OCI-LY1 (cell line): ENCODE results near the gene ADCY7.

Experiments used
- H2AFZ ChIP-seq: fragments of 200-600 bp; sonication (generic), shearing (Covaris generic); 2 replicates; pipeline ENCODE4 v1.6.0; 2014; ENCODE audit warnings: antibody characterized with exemption, mild to moderate bottlenecking, low read length
- H3F3A ChIP-seq: fragments of 200-600 bp; sonication (generic), shearing (Covaris generic); 2 replicates; pipeline ENCODE4 v1.6.0; 2014; ENCODE audit warnings: mild to moderate bottlenecking, antibody characterized with exemption, low read length, moderate library complexity; ENCODE audit not compliant: insufficient read depth
- H3K27ac ChIP-seq: fragments of 200-600 bp; sonication (generic); 2 replicates; pipeline ENCODE4 v1.5.1; 2014; ENCODE audit warnings: low read length, mixed run types, mild to moderate bottlenecking, low read depth; ENCODE audit not compliant: poor library complexity, severe bottlenecking
- H3K27me3 ChIP-seq: fragments of 200-600 bp; sonication (generic); 2 replicates; pipeline ENCODE4 v1.6.0; 2014; ENCODE audit warnings: antibody characterized with exemption, mild to moderate bottlenecking, low read length, moderate library complexity; ENCODE audit not compliant: insufficient read depth
- H3K36me3 ChIP-seq: fragments of 200-600 bp; sonication (generic); 2 replicates; pipeline ENCODE4 v1.6.1; 2014; ENCODE audit warnings: mild to moderate bottlenecking, antibody characterized with exemption, low read length, moderate library complexity, mixed read lengths; ENCODE audit not compliant: insufficient read depth
- H3K4me1 ChIP-seq: fragments of 200-600 bp; sonication (generic); 2 replicates; pipeline ENCODE4 v1.5.1; 2014; ENCODE audit warnings: mild to moderate bottlenecking, low read length, moderate library complexity; ENCODE audit not compliant: insufficient read depth, severe bottlenecking
- H3K4me2 ChIP-seq: fragments of 200-600 bp; sonication (generic), shearing (Covaris generic); 2 replicates; pipeline ENCODE4 v1.6.1; 2014; ENCODE audit warnings: low read length
- H3K4me3 ChIP-seq: fragments of 200-600 bp; sonication (generic); 2 replicates; pipeline ENCODE4 v1.5.1; 2014; ENCODE audit warnings: low read length, low read depth, mild to moderate bottlenecking, mixed read lengths; ENCODE audit not compliant: poor library complexity, severe bottlenecking
- H3K79me2 ChIP-seq: fragments of 200-600 bp; shearing (Covaris generic); 2 replicates; pipeline ENCODE4 v1.6.1; 2016; ENCODE audit warnings: mixed run types, low read length, mixed read lengths; ENCODE audit not compliant: insufficient read depth
- H3K9ac ChIP-seq: fragments of 200-600 bp; sonication (generic), shearing (Covaris generic); 2 replicates; pipeline ENCODE4 v1.6.1; 2014; ENCODE audit warnings: mild to moderate bottlenecking, low read length, mixed read lengths
- H3K9me2 ChIP-seq: fragments of 200-600 bp; sonication (generic), shearing (Covaris generic); 2 replicates; pipeline ENCODE4 v1.6.1; 2014; ENCODE audit warnings: low read depth, mild to moderate bottlenecking, low read length, mixed read lengths
- H3K9me3 ChIP-seq: fragments of 200-600 bp; shearing (Covaris generic); 2 replicates; pipeline ENCODE4 v1.6.1; 2014; ENCODE audit warnings: low read length, mixed read lengths
- H4K20me1 ChIP-seq: fragments of 200-600 bp; sonication (generic), shearing (Covaris generic); 2 replicates; pipeline ENCODE4 v1.6.0; 2016; ENCODE audit warnings: mild to moderate bottlenecking, low read length; ENCODE audit not compliant: insufficient read depth
- CTCF ChIP-seq: fragments of 200-600 bp; sonication (generic), shearing (Covaris generic); IDR thresholded peaks from 2 replicates; pipeline ENCODE4 v1.5.1; 2017; ENCODE audit warnings: mild to moderate bottlenecking, antibody characterized with exemption, low read length, moderate library complexity, mixed read lengths
- EZH2 ChIP-seq: fragments of 200-600 bp; sonication (generic), shearing (Covaris generic); IDR thresholded peaks from 2 replicates; pipeline ENCODE4 v1.8.0; 2017; ENCODE audit warnings: borderline replicate concordance, mixed run types, mild to moderate bottlenecking, antibody characterized with exemption, low read length, moderate library complexity, mixed read lengths

ADCY7 gene

GRCh38 chr16:50315346-50315997 lies 49.1 kb downstream of the ADCY7 start:
- Histone ChIP-seq H3K36me3 (peaks cover 86% of the 10 kb centered on the region), H3K4me3 (no peak overlapping the region), H3F3A (no peaks in the 10 kb centered on the region), H2AFZ (no peak overlapping the region), H3K4me1 (no peaks in the 10 kb centered on the region), H3K79me2 (no peaks in the 10 kb centered on the region), H3K9me3 (no peaks in the 10 kb centered on the region), H3K27me3 (no peaks in the 10 kb centered on the region), H4K20me1 (no peaks in the 10 kb centered on the region), H3K9ac (no peak overlapping the region), H3K4me2 (no peak overlapping the region), H3K9me2 (no peaks in the 10 kb centered on the region), H3K27ac (no peak overlapping the region)
- TF ChIP-seq EZH2 (no peak), CTCF (no peak)

DNA sequence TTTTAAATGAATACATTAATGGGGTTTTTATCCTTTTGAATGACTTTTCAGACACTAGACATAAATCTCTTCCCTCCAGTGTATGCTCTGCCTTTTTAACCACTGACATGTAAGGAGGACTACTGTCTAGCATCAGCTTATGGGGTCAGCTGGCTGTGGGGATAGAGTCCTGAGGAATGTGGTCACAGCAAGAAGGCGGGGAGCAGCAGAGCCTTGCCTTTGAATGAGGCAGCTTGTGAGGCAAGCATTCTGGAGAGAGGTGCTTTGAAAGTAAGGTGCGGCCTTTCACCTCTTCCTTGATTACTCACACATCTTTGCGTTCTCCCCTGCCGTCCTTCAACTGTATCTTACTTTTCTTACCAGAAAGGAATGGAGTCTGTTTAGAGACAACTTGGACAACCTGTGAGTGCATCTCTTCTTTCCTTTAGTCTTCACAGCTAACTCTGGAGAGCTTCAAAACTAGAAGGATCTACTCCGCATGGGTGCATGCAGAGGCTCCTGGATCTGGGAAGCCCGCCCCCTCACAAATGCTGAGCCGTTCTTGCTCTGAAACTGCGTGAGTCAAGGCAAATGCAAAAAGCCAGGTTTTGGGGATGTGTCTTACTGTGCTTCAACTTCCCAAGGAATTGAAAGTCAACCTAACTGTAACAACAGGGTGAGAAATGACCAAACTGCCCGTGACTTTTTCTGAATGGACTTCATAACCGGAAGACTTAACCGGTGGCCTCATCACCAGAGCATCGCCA lies 49.9 kb downstream of the ADCY7 start:
- Histone ChIP-seq H3K4me1 (no peaks in the 10 kb centered on the region), H3F3A (no peaks in the 10 kb centered on the region), H4K20me1 (no peaks in the 10 kb centered on the region), H3K4me3 (no peak overlapping the region), H3K9me2 (no peaks in the 10 kb centered on the region), H3K9me3 (no peaks in the 10 kb centered on the region), H3K79me2 (no peaks in the 10 kb centered on the region), H3K4me2 (no peak overlapping the region), H3K27me3 (no peaks in the 10 kb centered on the region), H3K9ac (no peak overlapping the region), H2AFZ (no peak overlapping the region), H3K27ac (no peak overlapping the region), H3K36me3 (peaks cover 94% of the 10 kb centered on the region)
- no peak for TF ChIP-seq CTCF
- TF ChIP-seq EZH2, result no peak

DNA sequence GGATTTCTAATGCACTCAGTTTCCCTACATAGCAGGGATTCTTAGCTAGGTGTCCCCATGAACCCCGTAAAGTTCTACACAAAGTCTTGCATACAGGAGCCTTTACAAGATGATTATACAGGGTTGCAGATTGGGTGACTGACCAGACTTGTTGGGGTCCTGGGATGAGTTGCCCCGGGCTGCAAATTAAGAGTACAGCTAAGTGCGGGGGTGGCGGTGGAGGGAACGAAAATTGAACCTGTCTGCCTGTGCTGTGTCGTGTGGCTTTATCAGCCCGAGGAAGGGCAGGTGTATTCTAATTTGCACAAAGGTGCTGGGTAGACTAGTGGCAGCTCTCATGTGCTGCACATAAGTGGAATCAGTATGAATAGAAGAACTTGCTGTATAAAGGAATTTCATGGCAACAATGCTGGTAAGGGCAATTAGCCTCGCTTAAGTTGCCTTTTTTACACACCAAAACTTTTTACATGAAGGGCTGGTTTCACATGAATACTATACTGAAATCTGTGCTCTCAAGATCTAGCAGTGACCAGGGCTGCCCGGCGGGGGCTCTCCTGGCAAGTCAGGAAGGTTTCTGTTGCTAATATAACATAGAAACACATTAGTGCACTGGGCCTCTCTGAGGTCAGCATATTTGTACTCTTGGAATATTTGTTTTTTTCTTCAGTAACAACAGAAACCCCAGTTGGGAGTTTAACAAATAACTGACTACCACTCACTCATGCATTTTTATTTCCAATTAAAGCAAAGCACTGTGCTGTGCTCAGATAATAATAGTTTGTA lies 50.7 kb downstream of the ADCY7 start:
- TF ChIP-seq CTCF (no peak), EZH2 (no peak)
- Histone ChIP-seq H3K4me1 (no peaks in the 10 kb centered on the region), H3F3A (no peaks in the 10 kb centered on the region), H4K20me1 (no peaks in the 10 kb centered on the region), H3K27me3 (no peaks in the 10 kb centered on the region), H3K9me2 (no peaks in the 10 kb centered on the region), H3K4me2 (no peak overlapping the region), H3K27ac (no peak overlapping the region), H3K9me3 (no peaks in the 10 kb centered on the region), H3K36me3 (peaks cover 99% of the 10 kb centered on the region), H2AFZ (no peak overlapping the region), H3K9ac (no peak overlapping the region), H3K79me2 (no peaks in the 10 kb centered on the region), H3K4me3 (no peak overlapping the region)
